Bronchial epithelial cell (primary cell): ENCODE results near the gene HOTAIR. TPM values are rescaled to one million over a fixed set of nuclear protein-coding genes. Genes with fewer than 3 reads are reported as not detected.

ENCODE experiments used
- DNase-seq: peaks from one replicate; pipeline ENCODE4 v3.0.0-alpha.2; 2010; ENCODE audit warnings: low read depth
- FAIRE-seq: peaks from 2 replicates; lab custom pipeline; 2011; peaks lifted over from hg19 to GRCh38; lab: Jason Lieb, UNC
- H3K27me3 ChIP-seq: 2 replicates; pipeline ENCODE4 v1.5.1; 2011; ENCODE audit warnings: low read length; ENCODE audit not compliant: control insufficient read depth, insufficient read depth
- H3K36me3 ChIP-seq: 2 replicates; pipeline ENCODE4 v1.5.1; 2011; ENCODE audit warnings: low read length; ENCODE audit not compliant: control insufficient read depth, insufficient read depth
- H3K4me3 ChIP-seq: 2 replicates; pipeline ENCODE4 v1.5.1; 2011; ENCODE audit warnings: mild to moderate bottlenecking, low read depth, low read length, control low read depth
- CTCF ChIP-seq: IDR thresholded peaks from 2 replicates; pipeline ENCODE4 v1.5.1; 2011; ENCODE audit warnings: mild to moderate bottlenecking, moderate library complexity, low read length, control low read depth, inconsistent platforms; ENCODE audit not compliant: insufficient read depth, severe bottlenecking
- total RNA-seq: library from RNA; depleted of rRNA; stranded (reverse); fragments of >200 nt; gene quantifications from 2 replicates; pipeline ENCODE4 v1.2.1, GENCODE V29; 2014

The HOTAIR gene
- total RNA-seq, 1 donor from 2014 or later = not detected

- H3K27me3 ChIP-seq = peaks cover 71% of the 10 kb centered on the region
- no peak overlapping the region for H3K4me3 ChIP-seq
- FAIRE-seq = no peak
- DNase-seq = no peak
- no peaks in the 10 kb centered on the region for H3K36me3 ChIP-seq
- TF ChIP-seq CTCF = no peak
Observed at GRCh38 chr12:54011665-54012532, 37.1 kb upstream of the HOTAIR start.

GRCh38 chr12:54010972-54011664 lies 36.4 kb upstream of the HOTAIR start:
- H3K36me3 ChIP-seq = no peaks in the 10 kb centered on the region
- DNase-seq (no peak), FAIRE-seq (no peak)
- no peak for TF ChIP-seq CTCF
- no peak overlapping the region for H3K4me3 ChIP-seq
- H3K27me3 ChIP-seq = peaks cover 74% of the 10 kb centered on the region

- Histone ChIP-seq H3K4me3 (no peak overlapping the region), H3K27me3 (peaks cover 72% of the 10 kb centered on the region), H3K36me3 (no peaks in the 10 kb centered on the region)
- no peak for FAIRE-seq
- TF ChIP-seq CTCF = no peak
- no peak for DNase-seq
Observed at GRCh38 chr12:54010053-54010971, 35.6 kb upstream of the HOTAIR start.

- no peaks in the 10 kb centered on the region for H3K36me3 ChIP-seq
- DNase-seq = no peak
- no peak overlapping the region for H3K4me3 ChIP-seq
- no peak for FAIRE-seq
- no peak for TF ChIP-seq CTCF
- H3K27me3 ChIP-seq = peaks cover 76% of the 10 kb centered on the region
Observed at GRCh38 chr12:54009171-54010052, 34.7 kb upstream of the HOTAIR start.

GRCh38 chr12:54008260-54008552 lies 33.5 kb upstream of the HOTAIR start:
- no peak for FAIRE-seq
- no peak for TF ChIP-seq CTCF

More at GRCh38 chr12:54008260-54008552, 33.5 kb upstream of the HOTAIR start:
- DNase-seq = no peak
- no peak overlapping the region for H3K4me3 ChIP-seq
- no peaks in the 10 kb centered on the region for H3K36me3 ChIP-seq
- H3K27me3 ChIP-seq = peaks cover 75% of the 10 kb centered on the region
